IMR-90 (cell line): ENCODE measurements around the gene NAV2. TPM values are rescaled to one million over a fixed set of nuclear protein-coding genes. Genes with fewer than 3 reads are reported as not detected.

Source experiments
- ATAC-seq: fragments of 200-7000 bp; cut with Tn5 transposase; 2 replicates; pipeline ENCODE4 v1.9.1; 2020; ENCODE audit warnings: low read depth, mild to moderate bottlenecking, moderate library complexity
- BruUV-seq: library from RNA; stranded (reverse); fragments of 400-500 nt; replicated peaks from 2 replicates; lab custom pipeline; 2021; lab: Mats Ljungman, UMichigan
- CTCF ChIA-PET: fragments of 300-600 bp; formaldehyde crosslinking; extraction: SDS; loops from one replicate; lab custom pipeline; 2021; ENCODE audit warnings: antibody characterized with exemption; lab: Yijun Ruan, JAX
- POLR2A ChIA-PET: fragments of 300-600 bp; sonication (Branson Sonifier 250); formaldehyde crosslinking; loops from one replicate; lab custom pipeline; 2022; ENCODE audit warnings: antibody characterized with exemption; ENCODE audit not compliant: unreplicated experiment; lab: Charles Lee
- DNase-seq: peaks from one replicate; pipeline ENCODE4 v3.0.0; 2013
- H2AFZ ChIP-seq: replicated peaks from 2 replicates; pipeline ENCODE3; 2013; ENCODE audit warnings: low read length, mild to moderate bottlenecking; ENCODE audit not compliant: poor library complexity
- H2AK5ac ChIP-seq: 2 replicates; pipeline ENCODE4 v1.6.1; 2013; ENCODE audit warnings: low read depth, low read length, inconsistent platforms
- H2AK9ac ChIP-seq: replicated peaks from 2 replicates; pipeline ENCODE3; 2013; ENCODE audit warnings: mild to moderate bottlenecking, low read depth, low read length, moderate library complexity; ENCODE audit not compliant: poor library complexity
- H2BK120ac ChIP-seq: 2 replicates; pipeline ENCODE4 v1.6.1; 2013; ENCODE audit warnings: low read depth, low read length, inconsistent platforms
- H2BK15ac ChIP-seq: 3 replicates; pipeline ENCODE4 v1.6.1; 2013; ENCODE audit warnings: low read depth, low read length, inconsistent platforms
- H2BK20ac ChIP-seq: 2 replicates; pipeline ENCODE4 v1.6.1; 2013; ENCODE audit warnings: low read depth, mild to moderate bottlenecking, inconsistent platforms, low read length, moderate library complexity
- H2BK5ac ChIP-seq: 2 replicates; pipeline ENCODE4 v1.6.1; 2013; ENCODE audit warnings: mild to moderate bottlenecking, low read depth, low read length, inconsistent platforms; ENCODE audit not compliant: poor library complexity, severe bottlenecking
- H3K14ac ChIP-seq: replicated peaks from 2 replicates; pipeline ENCODE4 v1.6.1; 2013; ENCODE audit warnings: low read depth, low read length, inconsistent platforms
- H3K18ac ChIP-seq: 2 replicates; pipeline ENCODE4 v1.6.1; 2013; ENCODE audit warnings: low read depth, low read length, control low read depth
- H3K23ac ChIP-seq: 2 replicates; pipeline ENCODE4 v1.6.1; 2013; ENCODE audit warnings: low read depth, low read length, inconsistent platforms
- H3K27ac ChIP-seq: 2 replicates; pipeline ENCODE4 v1.5.1; 2013; ENCODE audit warnings: mild to moderate bottlenecking, control low read depth, low read length; ENCODE audit not compliant: insufficient read depth
- H3K27me3 ChIP-seq: 2 replicates; pipeline ENCODE4 v1.6.1; 2013; ENCODE audit warnings: low read length; ENCODE audit not compliant: control insufficient read depth, insufficient read depth
- H3K36me3 ChIP-seq: 2 replicates; pipeline ENCODE4 v1.6.1; 2013; ENCODE audit warnings: low read length, mixed read lengths; ENCODE audit not compliant: control insufficient read depth, insufficient read depth
- H3K4ac ChIP-seq: 2 replicates; pipeline ENCODE4 v1.6.1; 2013; ENCODE audit warnings: low read depth, low read length, inconsistent platforms
- H3K4me1 ChIP-seq: 2 replicates; pipeline ENCODE4 v1.6.1; 2013; ENCODE audit warnings: low read length, mixed read lengths; ENCODE audit not compliant: control insufficient read depth, insufficient read depth
- H3K4me2 ChIP-seq: 2 replicates; pipeline ENCODE4 v1.6.1; 2013; ENCODE audit warnings: low read depth, mild to moderate bottlenecking, control low read depth, low read length, moderate library complexity
- H3K4me3 ChIP-seq: 2 replicates; pipeline ENCODE4 v1.5.1; 2013; ENCODE audit warnings: low read depth, mild to moderate bottlenecking, control low read depth, low read length, moderate library complexity; ENCODE audit not compliant: insufficient read depth
- H3K56ac ChIP-seq: 2 replicates; pipeline ENCODE4 v1.6.1; 2013; ENCODE audit warnings: low read length, inconsistent platforms; ENCODE audit not compliant: insufficient read depth; ENCODE audit errors: extremely low read depth
- H3K79me1 ChIP-seq, 2 experiments: 2 replicates each; pipeline ENCODE4 v1.6.1; 2013; ENCODE audit warnings: low read length in 2 of 2, inconsistent platforms in 1 of 2, low read depth in 1 of 2
- H3K9ac ChIP-seq: 2 replicates; pipeline ENCODE4 v1.6.1; 2013; ENCODE audit warnings: low read depth, low read length, control low read depth
- H3K9me1 ChIP-seq: 2 replicates; pipeline ENCODE4 v1.6.1; 2013; ENCODE audit warnings: low read length, inconsistent platforms; ENCODE audit not compliant: insufficient read depth
- H3K9me3 ChIP-seq: 2 replicates; pipeline ENCODE4 v1.6.1; 2013; ENCODE audit warnings: low read length; ENCODE audit not compliant: control insufficient read depth, insufficient read depth
- H4K20me1 ChIP-seq: 2 replicates; pipeline ENCODE4 v1.6.1; 2013; ENCODE audit warnings: low read length, inconsistent platforms; ENCODE audit not compliant: insufficient read depth
- H4K5ac ChIP-seq: 2 replicates; pipeline ENCODE4 v1.6.1; 2013; ENCODE audit warnings: mild to moderate bottlenecking, low read depth, low read length, control low read depth
- H4K8ac ChIP-seq, 2 experiments: 2 replicates each; pipeline ENCODE4 v1.6.1; 2013; ENCODE audit warnings: low read depth in 2 of 2, low read length in 2 of 2, control low read depth in 1 of 2, inconsistent platforms in 1 of 2
- H4K91ac ChIP-seq: 2 replicates; pipeline ENCODE4 v1.6.1; 2013; ENCODE audit warnings: low read depth, low read length, inconsistent platforms; ENCODE audit not compliant: insufficient read depth
- RFX5 ChIP-seq: IDR thresholded peaks from 2 replicates; pipeline ENCODE4 v1.8.0; 2012; ENCODE audit warnings: low read depth, mild to moderate bottlenecking, low read length, moderate library complexity
- WGBS, 2 experiments: methylation state at CpG; one replicate each; pipeline versions ENCODE4 v1.1.5 to v1.1.7; 2013; ENCODE audit warnings: missing lambda C conversion rate in 2 of 2; ENCODE audit not compliant: insufficient read length in 1 of 2; ENCODE audit errors: extremely low coverage in 2 of 2; 5-methylcytosine and 5-hydroxymethylcytosine counted together
- dilution Hi-C: fragments of 300-500 bp; cut with HindIII; formaldehyde crosslinking; loops from one replicate; pipeline ENCODE4 v1.14.3; 2018; ENCODE audit warnings: low sequenced_read_pairs; ENCODE audit not compliant: unreplicated experiment
- in situ Hi-C: fragments of 300-500 bp; cut with MboI; formaldehyde crosslinking; loops from 3 replicates; pipeline ENCODE4 v1.14.3; 2019; ENCODE audit warnings: low sequenced_read_pairs, inconsistent platforms, mixed read lengths
- intact Hi-C: fragments of 100-400 bp; cut with micrococcal nuclease; formaldehyde crosslinking; loops from 2 replicates; pipeline ENCODE4 v1.10.0; 2022
- polyA plus RNA-seq, 3 experiments: library from polyadenylated mRNA; depleted of rRNA; stranded (reverse); fragments of >200 nt; gene quantifications; 2 replicates each; pipeline ENCODE4 v1.2.3, GENCODE V29; 2012; ENCODE audit warnings: low replicate concordance in 1 of 3
- total RNA-seq: library from RNA; depleted of rRNA; stranded (reverse); fragments of >200 nt; gene quantifications from 2 replicates; pipeline ENCODE4 v1.2.3, GENCODE V29; 2012

NAV2 gene
- total and polyA plus RNA-seq, 2 of the 4 experiments (the other 2 are of a cell fraction) = 4.5 to 12.6 TPM

DNA sequence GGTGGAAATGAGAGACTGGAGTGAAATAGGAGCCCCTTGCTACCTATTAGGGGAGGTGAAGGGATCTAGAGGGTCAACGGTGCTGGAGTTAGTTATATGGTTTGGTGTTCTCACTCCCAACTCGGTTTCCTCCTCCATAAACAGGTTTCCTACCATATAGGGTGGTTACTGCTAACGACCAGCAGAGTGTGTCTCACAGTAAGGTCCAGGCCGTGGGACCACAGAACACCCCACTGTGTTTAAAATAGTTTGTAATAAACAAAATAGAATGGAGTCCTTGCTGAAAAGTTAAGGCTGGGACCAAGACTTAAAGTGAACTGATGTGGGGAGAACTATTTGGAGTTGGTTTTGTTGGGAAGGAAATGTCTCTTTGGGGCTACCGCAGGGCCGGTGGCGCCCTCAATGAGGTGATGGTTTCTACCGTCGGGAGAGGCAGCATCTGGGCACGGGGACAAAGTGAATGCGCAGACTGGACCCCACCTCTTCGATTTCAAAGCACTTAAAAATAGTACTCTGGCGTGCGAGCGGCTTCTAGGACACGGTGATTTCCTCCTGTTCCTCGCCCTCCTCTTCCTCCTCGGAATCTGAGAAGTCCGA lies 443.1 kb downstream of the NAV2 start:
- CTCF ChIA-PET = interaction anchor here (1.3 kb wide), 1 partner anchor 23 kb away, joined by 4 read pairs; no protein-coding TSS in a partner anchor
- no TSS peak for BruUV-seq
- no peak overlapping the region for H4K8ac ChIP-seq
- H3K56ac ChIP-seq = no peak overlapping the region
- intact Hi-C loops = loop anchor here (10.0 kb wide), 1 partner anchor 439 kb away; the partner anchor contains the start of gene SLC6A5
- no peaks in the 10 kb centered on the region for H3K4me1 ChIP-seq
- dilution Hi-C loops = no loop called here
- DNase-seq (no peak), ATAC-seq (no peak)
- H2BK5ac ChIP-seq = no peak overlapping the region
- no peak overlapping the region for H3K9ac ChIP-seq
- no peaks in the 10 kb centered on the region for H3K79me1 ChIP-seq
- no peak overlapping the region for H3K27ac ChIP-seq
- no peak overlapping the region for H2BK20ac ChIP-seq
- no peak overlapping the region for H3K4ac ChIP-seq
- no peak overlapping the region for H2AK9ac ChIP-seq
- H2AFZ ChIP-seq = no peak overlapping the region
- no peaks in the 10 kb centered on the region; the same call in 1 of the 2 replicates for H4K20me1 ChIP-seq
- H2AK5ac ChIP-seq = no peak overlapping the region
- no peaks in the 10 kb centered on the region for H3K9me1 ChIP-seq
- H3K18ac ChIP-seq = no peak overlapping the region
- H3K4me2 ChIP-seq = no peak overlapping the region
- H4K91ac ChIP-seq = no peak overlapping the region
- peaks cover 8% of the 10 kb centered on the region for H3K9me3 ChIP-seq
- no peak overlapping the region for H2BK120ac ChIP-seq
- no peak for TF ChIP-seq RFX5
- POLR2A ChIA-PET = no interaction called here
- no peak overlapping the region for H3K14ac ChIP-seq
- no peak overlapping the region for H3K23ac ChIP-seq
- peaks cover 64% of the 10 kb centered on the region for H3K27me3 ChIP-seq
- H4K5ac ChIP-seq = no peak overlapping the region
- in situ Hi-C loops = no loop called here
- H3K36me3 ChIP-seq = no peaks in the 10 kb centered on the region
- no peak overlapping the region for H2BK15ac ChIP-seq
- WGBS, 2 experiments = 0% methylated on average over 4 of the region's 19 CpGs; no CpG with 5 or more reads in 1 of the 2 experiments
- H3K4me3 ChIP-seq = no peak overlapping the region
